22Rv1 (cell line): Measurements from ENCODE around the gene BCAN.

Experiments
- CTCF ChIP-seq: fragments of 450-650 bp; IDR thresholded peaks from 2 replicates; pipeline ENCODE4 v1.5.1; 2017; ENCODE audit warnings: mild to moderate bottlenecking
- ZFX ChIP-seq: fragments of 450-650 bp; IDR thresholded peaks from 2 replicates; pipeline ENCODE4 v1.6.1; 2017; ENCODE audit warnings: antibody characterized with exemption, borderline replicate concordance

- TF ChIP-seq ZFX = no peak
- no peak for TF ChIP-seq CTCF
Measured at GRCh38 chr1:156647351-156647750, 5.4 kb downstream of the BCAN start.
